ENCODE data around the gene CBY3.
"Not testable (repeated sequence)": the region's sequence is repeated elsewhere in the genome, so short reads cannot be mapped to it uniquely, and the experiment has no call there.

The CBY3 gene

DNA sequence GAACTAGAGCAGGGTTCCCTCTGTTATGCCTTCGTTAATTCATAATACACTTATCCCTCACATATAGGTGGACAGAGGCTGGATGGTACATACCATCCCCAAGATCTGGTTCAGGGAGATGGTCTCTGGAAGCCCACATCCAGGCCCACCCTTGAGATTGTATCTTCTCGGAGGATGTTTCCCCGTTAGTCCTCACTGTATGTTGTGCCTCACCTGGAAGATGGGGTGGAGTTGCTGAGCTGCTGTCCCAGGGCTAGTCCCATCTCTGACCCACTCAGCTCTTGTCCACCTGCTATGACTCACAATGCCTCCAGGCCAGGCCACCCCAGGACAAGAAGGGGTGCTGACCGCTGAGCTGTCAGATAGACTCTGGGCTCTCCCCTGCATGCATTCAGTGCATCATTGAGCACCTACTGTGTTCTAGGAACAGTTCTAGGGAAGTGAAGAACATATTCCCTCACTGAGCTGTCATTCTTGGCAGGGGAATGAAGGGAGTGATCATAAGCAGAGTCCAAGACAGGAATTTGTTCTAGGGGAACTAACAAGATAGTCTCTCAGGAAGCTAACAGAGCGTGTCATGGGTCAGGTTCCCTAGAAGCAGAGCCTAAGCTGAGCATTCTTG, at the start of gene CBY3:
Gene CBY3 (minus strand): TSS at position 255 of the 622 bp plus-strand sequence. CDS start 116 bp downstream, at position 139.
- no peak for DNase-seq

- DNase-seq = no peak
These were observed 49.5 kb upstream of the CBY3 start for GRCh38 chr5:179730356-179730755.

GRCh38 chr5:179729727-179730126, 48.9 kb upstream of the CBY3 start:
- no peak for DNase-seq

DNA sequence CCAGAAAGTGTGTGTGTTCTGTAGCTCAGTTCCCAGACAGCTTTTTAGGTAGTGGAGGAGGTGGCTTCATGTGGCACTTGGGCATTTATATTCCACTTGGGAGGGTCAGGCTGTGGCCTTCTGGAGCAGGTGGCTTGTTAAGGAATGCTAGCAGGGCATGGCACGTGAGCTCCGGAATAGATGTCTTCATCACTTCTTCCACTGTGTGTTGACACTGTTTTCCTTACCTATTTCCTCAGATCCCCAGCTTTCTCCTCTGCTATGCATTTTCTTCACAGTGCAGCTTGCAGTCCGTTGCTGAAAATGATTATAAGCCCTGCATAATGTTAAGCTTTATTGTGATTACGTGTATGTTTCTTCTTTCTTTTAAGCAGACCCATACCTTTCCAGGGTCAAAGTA, 48.5 kb upstream of the CBY3 start:
- no peak for DNase-seq

DNA sequence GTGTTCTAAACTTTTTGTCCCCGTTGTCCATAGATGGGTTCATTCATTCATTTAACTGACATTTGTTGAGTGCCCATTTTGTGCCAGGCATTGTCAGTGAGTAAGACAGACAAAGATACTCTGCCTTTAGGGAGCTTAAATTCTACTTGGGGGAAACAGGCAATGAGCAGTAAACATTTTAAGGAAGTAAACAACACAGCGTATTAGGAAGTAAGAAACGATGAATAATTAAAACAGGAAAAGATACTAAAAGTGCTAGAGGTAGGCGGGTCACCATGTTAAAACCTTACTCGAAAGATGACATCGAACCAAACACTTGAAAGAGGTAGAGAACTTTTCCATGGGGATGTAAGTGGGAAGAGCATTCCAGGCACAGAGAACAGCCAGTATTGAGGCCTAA, 46.3 kb upstream of the CBY3 start:
- DNase-seq = no peak

DNA sequence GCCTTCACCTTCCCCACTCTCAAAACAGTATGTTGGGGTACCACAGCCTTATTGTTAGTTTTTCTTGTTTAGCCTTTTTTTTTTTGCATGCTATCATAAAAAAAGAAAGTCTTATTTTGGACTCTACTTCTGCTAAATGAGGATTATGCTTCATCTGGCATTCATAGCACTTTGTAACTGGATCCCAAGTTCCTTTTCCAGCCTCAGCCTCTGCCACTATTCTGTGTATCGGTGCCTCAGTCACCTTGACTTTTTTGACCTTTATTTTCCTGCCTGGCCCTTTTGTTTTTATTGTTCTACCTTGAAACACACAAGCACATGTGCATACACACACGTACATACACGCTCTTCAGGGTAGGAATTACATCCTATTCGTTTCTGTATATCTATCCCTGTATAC, 43.3 kb upstream of the CBY3 start:
- DNase-seq = no peak

- no peak for DNase-seq
These were observed 39.4 kb upstream of the CBY3 start for GRCh38 chr5:179720222-179720621.

- no peak for DNase-seq
These were observed 35.5 kb upstream of the CBY3 start for GRCh38 chr5:179716286-179716685.

- no peak for DNase-seq
These were observed 19.6 kb upstream of the CBY3 start for GRCh38 chr5:179700401-179700918.

GRCh38 chr5:179699616-179700237, 18.9 kb upstream of the CBY3 start:
- DNase-seq = peak; percentile 22

DNA sequence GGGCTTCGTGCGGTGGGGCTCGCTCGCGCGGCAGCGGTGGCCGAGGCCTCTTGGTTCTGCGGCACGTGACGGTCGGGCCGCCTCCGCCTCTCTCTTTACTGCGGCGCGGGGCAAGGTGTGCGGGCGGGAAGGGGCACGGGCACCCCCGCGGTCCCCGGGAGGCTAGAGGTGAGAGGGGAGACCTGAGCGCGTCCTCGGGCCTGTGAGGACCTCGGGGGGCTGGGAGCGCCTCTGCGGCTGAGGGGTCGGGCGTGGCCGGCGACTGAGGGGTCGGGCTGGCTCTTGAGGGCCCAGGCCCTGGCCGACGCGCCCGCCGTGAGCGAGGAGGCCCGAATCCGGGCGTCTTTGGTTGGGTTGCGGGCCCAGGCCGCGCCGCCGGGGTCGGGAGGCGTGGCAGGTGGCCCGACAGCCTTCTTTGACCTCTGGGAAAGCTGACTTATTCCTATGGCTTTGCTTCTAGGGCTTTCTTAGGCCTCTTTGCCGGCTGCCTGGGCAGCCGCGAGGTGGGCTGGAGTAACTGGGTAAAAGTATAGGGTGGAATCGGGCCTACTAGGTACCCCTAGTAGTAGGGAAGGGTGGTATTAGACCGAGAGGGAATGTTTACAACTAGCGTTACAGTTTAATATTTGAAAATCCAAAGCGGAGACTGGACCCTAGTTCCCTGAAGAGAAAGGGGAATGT, 18.2 kb upstream of the CBY3 start, which contains the start of gene CANX:
Gene CANX (plus strand): TSS at position 33 of the 681 bp plus-strand sequence. CDS start 6,715 bp downstream, outside the sequence.
- no peak for DNase-seq

DNA sequence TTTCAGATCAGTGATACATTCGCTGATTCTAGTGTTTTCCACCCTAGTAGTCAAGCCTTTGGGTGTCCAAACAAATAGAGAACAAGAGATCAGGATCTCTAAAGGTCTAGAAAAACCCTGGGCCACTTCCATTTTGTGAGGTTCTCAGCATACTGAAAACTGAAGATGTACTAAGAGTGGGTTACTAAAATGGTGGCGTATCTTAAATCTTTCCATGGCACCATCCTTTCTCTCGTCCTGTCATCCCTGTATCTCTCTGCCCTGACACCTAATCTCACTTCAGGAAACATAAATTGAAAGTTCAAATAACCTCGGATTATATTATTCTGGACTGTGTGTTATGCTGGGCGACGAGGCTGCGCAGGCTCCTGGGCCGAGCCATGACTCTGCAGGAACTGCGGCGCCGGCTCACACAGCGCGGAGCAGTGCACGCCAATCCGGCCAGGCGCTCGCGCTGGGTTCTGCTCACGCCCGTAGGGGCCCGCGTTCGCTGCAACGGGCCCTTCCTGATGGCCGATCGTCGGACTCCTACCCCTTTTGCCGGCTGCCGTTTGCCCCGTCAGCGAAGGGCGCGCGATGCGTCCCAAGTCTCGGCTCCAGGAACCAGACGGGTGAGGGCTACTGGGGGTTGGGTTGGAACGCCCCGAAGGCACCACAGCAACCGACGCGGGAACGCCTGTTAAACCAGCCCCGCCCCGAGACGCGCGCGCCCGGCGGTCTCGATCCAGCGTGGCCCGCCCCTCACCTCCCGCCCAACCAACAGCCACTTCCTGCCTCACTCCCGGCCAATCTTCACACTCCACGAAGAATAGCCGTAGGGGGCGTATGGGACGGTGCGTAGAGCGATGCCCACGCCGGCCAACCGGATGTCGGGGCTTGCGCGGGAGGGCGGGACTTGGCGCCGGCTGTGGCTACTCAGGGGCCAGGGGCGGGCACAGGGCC, 17.4 kb upstream of the CBY3 start:
- peak; percentile 95 for DNase-seq

GRCh38 chr5:179697543-179697942, 16.7 kb upstream of the CBY3 start:
- not testable (repeated sequence) for DNase-seq

- no peak for DNase-seq
These were observed 16.3 kb upstream of the CBY3 start for GRCh38 chr5:179697108-179697507.

- no peak for DNase-seq
These were observed 15.8 kb upstream of the CBY3 start for GRCh38 chr5:179696603-179697002.

DNA sequence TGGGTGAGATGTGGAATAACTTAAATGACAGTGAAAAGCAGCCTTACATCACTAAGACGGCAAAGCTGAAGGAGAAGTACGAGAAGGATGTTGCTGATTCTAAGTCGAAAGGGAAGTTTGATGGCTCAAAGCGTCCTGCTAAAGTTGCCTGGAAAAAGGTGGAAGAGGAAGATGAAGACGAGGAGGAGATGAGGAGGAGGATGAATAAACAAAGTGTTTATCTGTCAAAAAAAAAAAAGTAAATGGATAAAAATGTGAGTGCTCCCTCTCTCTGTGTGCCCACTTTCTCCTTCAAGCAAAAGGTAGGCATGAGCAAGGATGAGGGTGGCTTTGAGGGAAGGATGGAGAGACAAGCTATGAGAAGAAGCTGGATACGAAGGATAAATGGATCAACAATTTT, 13.7 kb upstream of the CBY3 start:
- no peak for DNase-seq

GRCh38 chr5:179689212-179689611, 8.4 kb upstream of the CBY3 start:
- not testable (repeated sequence) for DNase-seq

DNA sequence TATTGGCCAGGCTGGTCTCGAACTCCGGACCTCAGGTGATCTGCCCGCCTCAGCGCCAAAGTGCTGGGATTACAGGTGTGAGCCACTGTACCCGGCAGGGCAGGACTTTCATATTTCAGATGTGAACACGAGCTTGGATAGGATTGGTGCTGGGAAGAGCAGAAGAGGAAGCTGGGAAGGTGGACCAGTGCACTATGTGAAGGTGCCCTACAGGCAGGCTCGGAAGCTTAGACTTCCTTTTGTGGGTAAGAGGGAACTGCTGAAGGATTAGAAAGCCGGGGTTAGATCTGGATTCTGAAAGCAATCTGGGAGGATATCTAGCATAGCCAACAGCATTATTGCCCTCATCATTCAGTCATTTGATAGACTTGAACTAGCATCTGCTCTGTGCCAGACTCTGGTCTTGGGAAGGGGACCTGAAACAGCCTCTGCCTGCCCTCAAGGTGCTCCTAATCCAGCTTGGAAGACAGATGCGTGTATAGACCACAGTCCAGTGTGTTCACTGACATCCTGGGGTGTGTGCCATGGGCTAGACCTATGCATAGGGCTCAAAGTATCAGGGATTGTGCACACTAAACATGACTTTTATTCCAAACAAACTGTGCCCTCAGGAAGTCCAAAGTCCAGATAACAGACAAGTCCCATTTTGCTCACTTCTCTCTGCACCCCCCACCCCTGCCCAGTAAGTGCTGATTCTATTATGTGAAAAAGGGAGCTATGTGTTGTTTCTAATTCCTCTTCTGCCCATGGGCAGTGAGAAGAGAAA, 637 bp downstream of the CBY3 start:
- no peak for DNase-seq

GRCh38 chr5:179679014-179679674, 1.7 kb downstream of the CBY3 start:
- DNase-seq = peak; percentile 93

- peak; percentile 80 for DNase-seq
These were observed 2.4 kb downstream of the CBY3 start for GRCh38 chr5:179678223-179679013.

- DNase-seq = no peak
These were observed 12.4 kb downstream of the CBY3 start for GRCh38 chr5:179668391-179668790.
